ENCODE results near the gene SIAH3.

SIAH3 gene

DNA sequence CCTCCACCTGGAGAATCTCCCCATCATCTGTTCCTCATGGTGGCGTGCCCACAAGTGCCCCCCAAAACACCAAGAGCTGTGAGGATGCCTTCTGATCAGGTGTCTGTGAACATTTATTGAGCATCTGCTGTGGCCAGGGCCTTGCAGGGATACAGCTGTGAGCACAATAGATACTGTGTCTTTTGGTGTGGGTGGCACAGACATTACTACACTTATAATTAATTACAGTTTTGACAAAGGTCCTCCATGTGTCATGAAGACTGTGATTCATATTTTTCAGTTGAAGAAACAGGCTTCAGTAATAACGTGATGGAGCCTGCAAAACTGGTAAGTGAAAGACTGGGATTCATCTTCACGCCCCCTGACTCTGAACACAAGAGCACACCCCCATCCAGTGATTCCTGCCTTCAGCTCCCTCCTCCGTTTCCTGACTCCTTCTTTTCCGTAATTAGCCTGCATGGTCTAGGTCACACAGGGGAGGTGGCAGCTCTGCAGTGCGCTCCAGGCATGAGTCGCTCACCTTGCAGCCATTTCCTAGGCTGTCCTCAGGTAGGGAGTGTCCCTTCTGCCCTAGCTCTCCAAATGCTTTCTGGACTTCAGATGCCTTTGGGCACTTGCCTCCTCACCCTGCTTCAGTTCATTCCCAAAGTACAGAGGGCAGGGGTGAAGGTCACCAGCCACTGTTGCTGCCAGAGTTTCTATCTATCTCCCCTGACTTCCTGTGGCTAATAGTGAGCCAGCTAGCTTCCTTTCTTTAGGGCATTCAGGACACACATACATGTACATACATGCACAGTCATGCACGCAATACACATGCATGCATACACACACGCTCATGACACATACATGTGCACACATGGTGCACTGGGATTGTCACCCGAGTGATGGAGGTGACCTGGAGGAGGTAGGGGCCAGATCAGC, 66.5 kb downstream of the SIAH3 start:
- DNase-seq (ENCODE audit: low spot score in 2 of 2) (no peak), ATAC-seq (peak; percentile 44)
- Mint-ChIP-seq H3K4me3 (no peak overlapping the region), H3K36me3 (no peaks in the 10 kb centered on the region), H3K4me1 (peaks cover 10% of the 10 kb centered on the region), H3K27ac (no peak overlapping the region), H3K9me3 (no peaks in the 10 kb centered on the region)

DNA sequence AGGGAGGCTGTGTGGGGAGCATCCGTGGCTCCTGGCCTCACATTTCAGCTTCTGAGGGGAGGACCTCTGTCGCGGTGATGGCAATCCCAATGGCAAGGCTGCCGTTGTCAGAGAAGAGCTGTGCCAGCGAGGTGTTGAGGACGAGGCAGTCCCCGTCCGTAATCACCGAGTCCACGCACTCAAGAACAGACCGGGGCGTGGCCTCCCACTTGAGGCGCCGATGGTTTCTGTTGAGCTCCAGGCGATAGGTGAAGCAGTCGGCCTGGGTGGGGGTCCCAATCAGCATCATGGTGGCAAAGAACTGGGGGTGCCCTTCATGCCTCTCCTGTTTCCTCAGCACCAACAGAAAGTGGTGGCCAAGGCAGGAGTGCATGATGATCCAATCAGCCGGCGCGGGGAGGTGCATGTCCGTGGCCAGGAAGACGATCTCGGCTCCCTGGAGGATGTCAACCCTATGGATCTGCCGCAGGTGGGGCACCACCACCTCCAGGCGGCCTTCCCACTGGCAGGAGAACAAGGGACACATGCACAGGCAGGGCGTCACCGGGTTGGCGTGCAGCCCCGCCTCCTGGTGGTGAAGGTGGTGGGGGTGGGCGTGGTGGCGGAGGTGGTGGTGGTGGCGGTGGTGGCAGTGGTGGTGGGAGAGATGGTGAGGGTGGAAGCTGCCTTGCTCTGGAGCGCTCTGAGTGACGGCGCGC, 68.1 kb downstream of the SIAH3 start:
- no peak for ATAC-seq

DNA sequence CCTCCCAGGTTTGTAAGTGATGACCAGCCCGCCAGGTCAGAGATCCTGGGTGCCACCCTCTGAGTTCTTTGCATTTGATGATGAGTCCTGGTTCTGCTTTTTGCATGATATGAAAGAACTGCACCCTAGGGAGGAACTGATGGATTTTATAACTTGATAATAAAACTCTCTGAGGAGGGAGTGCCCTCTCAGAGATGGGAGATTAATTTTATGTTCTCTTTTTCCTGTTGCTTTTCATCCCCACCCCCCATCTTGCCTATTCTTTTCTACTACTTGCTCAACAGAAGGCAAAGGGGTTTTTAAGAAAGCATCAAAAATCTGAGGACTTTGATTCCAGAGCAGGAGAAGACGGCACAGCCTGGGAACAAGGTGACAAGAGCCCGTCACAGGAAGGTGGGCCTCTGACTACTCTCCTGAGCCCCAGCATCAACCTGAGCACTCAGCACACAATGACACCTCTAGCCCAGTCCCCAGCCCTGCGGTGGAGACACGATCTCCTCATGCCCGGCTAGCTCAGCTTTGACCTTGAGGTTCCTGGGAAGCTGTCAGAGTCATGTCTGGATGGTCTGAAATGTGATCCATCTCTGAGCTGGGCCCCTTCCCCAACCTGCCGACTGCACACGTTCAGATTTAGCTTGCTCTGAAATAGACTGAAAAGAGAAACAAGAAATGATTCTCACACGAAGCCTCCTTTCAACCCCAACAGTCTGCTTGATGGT, 69.1 kb downstream of the SIAH3 start:
- no peak overlapping the region for H3K27ac Mint-ChIP-seq
- H3K36me3 Mint-ChIP-seq, result no peaks in the 10 kb centered on the region
- no peaks in the 10 kb centered on the region for H3K9me3 Mint-ChIP-seq
- peaks cover 10% of the 10 kb centered on the region for H3K4me1 Mint-ChIP-seq
- ATAC-seq (no peak), DNase-seq (ENCODE audit: low spot score in 2 of 2) (no peak)
- H3K4me3 Mint-ChIP-seq, result no peak overlapping the region

More for the DNA sequence above, 68.1 kb downstream of the SIAH3 start:
- no peaks in the 10 kb centered on the region for H3K9me3 Mint-ChIP-seq
- no peak overlapping the region for H3K27ac Mint-ChIP-seq
- H3K4me3 Mint-ChIP-seq, result no peak overlapping the region
- no peaks in the 10 kb centered on the region for H3K36me3 Mint-ChIP-seq
- peaks cover 10% of the 10 kb centered on the region for H3K4me1 Mint-ChIP-seq
- no peak for DNase-seq (ENCODE audit: low spot score in 2 of 2)

DNA sequence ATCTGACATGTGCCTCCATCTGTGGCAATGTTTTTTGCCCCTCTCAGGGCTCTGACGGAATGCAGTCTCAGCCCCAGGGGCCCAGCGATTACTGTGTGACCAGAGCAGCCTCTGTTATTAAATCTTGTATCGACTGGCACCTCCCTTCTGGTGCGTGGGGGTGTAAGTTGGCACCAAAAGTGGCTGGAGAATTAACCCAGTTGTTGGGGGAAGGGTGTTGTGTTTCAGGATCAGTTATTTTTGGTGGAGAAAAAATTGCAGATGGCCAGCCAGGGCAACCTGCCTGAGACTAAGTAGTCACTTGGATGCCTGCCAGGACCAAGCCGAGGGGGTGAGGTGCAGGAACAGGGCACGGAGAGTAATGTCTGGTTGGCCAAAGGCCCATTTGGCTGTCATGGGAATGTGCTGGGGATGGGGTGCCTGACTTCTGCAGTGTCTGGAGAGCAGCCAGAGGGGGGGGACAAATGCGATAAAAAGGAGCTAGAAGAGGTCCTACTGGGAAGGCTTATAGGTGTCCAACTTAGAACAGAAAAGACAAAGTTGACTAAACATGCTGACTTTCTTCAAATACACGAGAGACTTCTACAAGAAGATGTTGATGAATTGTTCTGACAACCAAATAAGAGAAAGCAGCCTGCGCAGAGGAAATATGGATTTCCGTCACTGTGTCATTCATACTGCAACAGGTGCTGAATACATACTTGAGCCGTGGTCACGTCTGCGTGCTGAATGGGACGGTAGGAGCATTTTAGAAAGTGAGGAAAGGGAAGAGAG, 69.8 kb downstream of the SIAH3 start:
- H3K9me3 Mint-ChIP-seq, result no peaks in the 10 kb centered on the region
- H3K27ac Mint-ChIP-seq, result no peak overlapping the region
- H3K4me1 Mint-ChIP-seq, result peaks cover 10% of the 10 kb centered on the region
- H3K36me3 Mint-ChIP-seq, result no peaks in the 10 kb centered on the region
- no peak overlapping the region for H3K4me3 Mint-ChIP-seq
- DNase-seq (ENCODE audit: low spot score in 2 of 2) (no peak), ATAC-seq (no peak)

DNA sequence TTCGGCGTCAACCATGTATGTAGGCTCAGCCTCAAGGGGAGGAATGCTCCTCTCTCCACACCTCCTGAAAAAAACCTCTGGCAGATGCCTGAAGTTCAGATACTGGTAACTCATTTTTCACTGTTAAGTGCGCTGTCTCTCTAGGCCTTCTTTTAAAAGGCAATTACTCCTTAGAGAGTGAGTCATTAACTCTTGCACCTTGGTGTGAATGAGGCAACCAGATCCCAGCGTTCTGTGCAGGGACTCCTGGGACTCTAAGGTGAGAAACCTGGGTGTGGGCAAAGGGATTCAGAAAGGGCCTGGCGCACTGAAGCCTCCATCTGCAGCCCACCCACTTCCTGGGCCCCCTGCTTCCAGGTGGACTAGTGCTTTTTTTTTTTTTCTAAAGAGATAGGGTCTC, 71.7 kb downstream of the SIAH3 start:
- H3K4me1 Mint-ChIP-seq, result peaks cover 5% of the 10 kb centered on the region
- ATAC-seq (no peak), DNase-seq (ENCODE audit: low spot score in 2 of 2) (no peak)
- no peak overlapping the region for H3K4me3 Mint-ChIP-seq
- no peaks in the 10 kb centered on the region for H3K9me3 Mint-ChIP-seq
- no peaks in the 10 kb centered on the region for H3K36me3 Mint-ChIP-seq
- no peak overlapping the region for H3K27ac Mint-ChIP-seq

DNA sequence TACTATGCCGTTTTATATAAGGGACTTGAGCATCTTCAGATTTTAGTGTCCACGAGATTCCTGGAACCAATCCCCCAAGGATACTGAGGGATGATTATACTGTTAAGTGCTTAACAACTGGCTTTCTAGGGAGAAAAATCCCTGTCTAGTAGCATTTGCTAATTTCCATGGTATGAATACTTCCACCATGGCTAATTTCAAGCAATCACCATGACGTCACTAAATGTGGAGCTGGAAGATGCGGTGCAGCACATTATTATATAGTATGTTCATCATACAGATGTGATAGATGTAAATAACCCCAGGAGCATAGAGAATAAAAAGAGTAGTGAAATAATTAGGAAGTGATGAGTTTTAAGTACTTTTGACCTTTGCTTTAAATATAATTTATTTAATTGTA, 72.7 kb downstream of the SIAH3 start:
- Mint-ChIP-seq H3K4me3 (no peak overlapping the region), H3K9me3 (no peaks in the 10 kb centered on the region), H3K27ac (no peak overlapping the region), H3K4me1 (no peaks in the 10 kb centered on the region), H3K36me3 (no peaks in the 10 kb centered on the region)
- ATAC-seq (no peak), DNase-seq (ENCODE audit: low spot score in 2 of 2) (no peak)

DNA sequence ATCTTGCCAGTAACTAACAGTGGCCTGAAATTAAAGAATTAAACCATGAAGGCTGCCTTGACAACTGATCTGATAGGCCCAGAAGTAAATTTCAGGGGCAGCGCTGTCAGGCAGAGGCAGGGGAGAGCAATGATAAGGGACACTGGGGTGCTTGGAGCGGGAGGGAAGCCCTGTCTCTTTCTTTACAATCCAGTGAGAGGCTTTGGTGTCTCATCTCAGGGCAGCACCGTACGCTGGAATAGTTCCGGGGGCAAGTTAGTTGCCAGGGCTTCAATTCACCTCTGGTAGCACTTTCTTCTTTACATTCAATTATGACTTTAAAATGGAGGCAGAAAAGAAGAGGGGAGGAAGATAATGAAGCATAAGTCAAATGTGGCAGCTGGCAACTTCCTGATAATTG, 74.8 kb downstream of the SIAH3 start:
- DNase-seq (ENCODE audit: low spot score in 2 of 2) (no peak), ATAC-seq (no peak)
- Mint-ChIP-seq H3K4me1 (no peaks in the 10 kb centered on the region), H3K27ac (no peak overlapping the region), H3K36me3 (no peaks in the 10 kb centered on the region), H3K4me3 (no peak overlapping the region), H3K9me3 (no peaks in the 10 kb centered on the region)

DNA sequence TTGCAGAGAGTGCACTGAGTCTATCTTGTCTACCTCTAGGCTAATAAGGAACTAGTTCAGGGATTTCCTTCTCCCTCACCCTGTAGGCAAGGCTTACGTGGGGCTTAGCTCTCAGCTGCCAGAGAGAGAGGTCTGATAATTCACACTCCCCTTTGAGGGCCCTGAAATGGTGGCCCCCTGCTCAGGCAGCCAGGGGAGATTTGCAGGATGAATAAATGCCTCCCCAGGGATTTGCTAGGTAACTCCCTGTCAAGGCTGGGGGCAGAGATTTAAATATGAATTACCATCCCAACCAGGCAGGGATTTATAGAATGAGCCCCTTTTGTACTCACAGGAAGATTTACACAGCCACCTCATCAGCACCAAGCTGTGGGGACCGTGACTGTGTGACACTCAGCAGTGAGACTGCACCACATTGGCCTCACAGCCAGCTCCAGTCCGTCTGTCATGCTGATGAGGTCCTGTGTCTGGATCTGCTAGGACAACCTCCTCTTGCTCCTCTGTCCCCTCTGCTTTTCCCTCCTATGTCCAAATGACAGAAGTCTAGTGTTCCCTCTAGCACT, 76.1 kb downstream of the SIAH3 start:
- H3K4me1 Mint-ChIP-seq, result no peaks in the 10 kb centered on the region
- H3K27ac Mint-ChIP-seq, result no peak overlapping the region
- H3K9me3 Mint-ChIP-seq, result no peaks in the 10 kb centered on the region
- ATAC-seq (no peak), DNase-seq (ENCODE audit: low spot score in 2 of 2) (no peak)
- no peak overlapping the region for H3K4me3 Mint-ChIP-seq
- no peaks in the 10 kb centered on the region for H3K36me3 Mint-ChIP-seq

DNA sequence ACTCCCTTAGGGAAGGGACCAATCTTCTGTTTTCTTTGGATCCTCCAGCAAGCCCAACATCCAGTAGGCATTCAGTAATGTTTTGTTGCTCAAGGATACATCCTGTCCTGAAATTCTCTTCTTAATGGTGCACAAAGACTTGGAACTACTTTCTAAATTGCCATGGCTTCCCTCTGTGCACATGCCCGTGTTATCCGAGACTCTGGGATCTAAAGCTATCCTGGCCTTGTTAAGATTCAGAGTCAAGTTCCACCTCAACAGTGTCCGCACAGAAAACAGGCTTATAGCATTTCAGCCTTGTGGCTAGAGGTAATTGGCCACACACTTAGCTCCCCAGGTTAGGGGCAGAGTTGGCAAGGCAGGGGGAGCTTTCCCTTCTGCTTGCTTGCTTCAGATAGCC, 77.6 kb downstream of the SIAH3 start:
- no peak overlapping the region for H3K4me3 Mint-ChIP-seq
- ATAC-seq, result no peak

DNA sequence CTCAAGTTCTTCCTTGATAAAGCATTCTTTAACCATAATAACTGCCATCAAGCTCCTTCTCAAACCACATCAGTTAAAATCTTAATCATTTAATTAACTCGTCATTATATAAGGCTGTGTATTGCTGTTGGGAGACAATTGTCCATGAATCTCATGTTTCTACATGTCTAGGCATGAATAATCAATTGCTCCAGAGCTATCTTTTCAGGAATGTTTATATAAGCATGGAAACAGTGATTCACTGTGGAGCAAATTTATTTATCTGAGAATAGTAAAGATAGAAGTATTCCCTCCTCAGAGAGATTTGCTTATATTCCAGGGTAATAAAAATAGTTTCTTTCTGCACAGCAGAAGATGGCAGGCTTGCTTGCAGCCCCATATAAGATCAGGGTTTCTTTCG, 78.3 kb downstream of the SIAH3 start:
- no peak overlapping the region for H3K27ac Mint-ChIP-seq
- H3K9me3 Mint-ChIP-seq, result no peaks in the 10 kb centered on the region
- ATAC-seq (no peak), DNase-seq (ENCODE audit: low spot score in 2 of 2) (no peak)
- no peaks in the 10 kb centered on the region for H3K4me1 Mint-ChIP-seq
- H3K36me3 Mint-ChIP-seq, result no peaks in the 10 kb centered on the region
- no peak overlapping the region for H3K4me3 Mint-ChIP-seq

More for the DNA sequence above, 77.6 kb downstream of the SIAH3 start:
- no peak overlapping the region for H3K27ac Mint-ChIP-seq
- H3K9me3 Mint-ChIP-seq, result no peaks in the 10 kb centered on the region
- no peaks in the 10 kb centered on the region for H3K4me1 Mint-ChIP-seq
- no peaks in the 10 kb centered on the region for H3K36me3 Mint-ChIP-seq
- DNase-seq (ENCODE audit: low spot score in 2 of 2), result no peak

DNA sequence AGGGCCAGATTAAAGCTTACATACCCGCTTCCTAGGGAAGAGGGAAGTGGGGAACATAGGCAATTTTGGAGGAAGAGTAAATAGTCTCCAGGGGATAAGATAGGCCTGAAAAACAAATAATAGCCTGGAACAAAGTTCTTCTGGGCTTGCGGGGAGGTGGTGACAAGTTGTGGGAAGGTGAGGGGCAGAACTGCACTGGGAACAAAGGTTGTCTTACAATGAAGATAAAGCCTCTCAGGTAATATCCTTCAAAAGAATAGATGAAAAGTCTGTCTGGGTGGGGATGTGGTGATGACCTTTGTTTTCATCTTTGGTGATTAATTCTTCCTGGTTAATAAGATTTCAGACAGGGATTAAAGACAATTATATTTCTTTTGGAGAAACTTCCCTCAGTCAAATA, 80.7 kb downstream of the SIAH3 start:
- DNase-seq (ENCODE audit: low spot score in 2 of 2) (no peak), ATAC-seq (no peak)
- no peak overlapping the region for H3K27ac Mint-ChIP-seq
- no peaks in the 10 kb centered on the region for H3K36me3 Mint-ChIP-seq
- H3K4me3 Mint-ChIP-seq, result no peak overlapping the region
- no peaks in the 10 kb centered on the region for H3K9me3 Mint-ChIP-seq
- H3K4me1 Mint-ChIP-seq, result no peaks in the 10 kb centered on the region

DNA sequence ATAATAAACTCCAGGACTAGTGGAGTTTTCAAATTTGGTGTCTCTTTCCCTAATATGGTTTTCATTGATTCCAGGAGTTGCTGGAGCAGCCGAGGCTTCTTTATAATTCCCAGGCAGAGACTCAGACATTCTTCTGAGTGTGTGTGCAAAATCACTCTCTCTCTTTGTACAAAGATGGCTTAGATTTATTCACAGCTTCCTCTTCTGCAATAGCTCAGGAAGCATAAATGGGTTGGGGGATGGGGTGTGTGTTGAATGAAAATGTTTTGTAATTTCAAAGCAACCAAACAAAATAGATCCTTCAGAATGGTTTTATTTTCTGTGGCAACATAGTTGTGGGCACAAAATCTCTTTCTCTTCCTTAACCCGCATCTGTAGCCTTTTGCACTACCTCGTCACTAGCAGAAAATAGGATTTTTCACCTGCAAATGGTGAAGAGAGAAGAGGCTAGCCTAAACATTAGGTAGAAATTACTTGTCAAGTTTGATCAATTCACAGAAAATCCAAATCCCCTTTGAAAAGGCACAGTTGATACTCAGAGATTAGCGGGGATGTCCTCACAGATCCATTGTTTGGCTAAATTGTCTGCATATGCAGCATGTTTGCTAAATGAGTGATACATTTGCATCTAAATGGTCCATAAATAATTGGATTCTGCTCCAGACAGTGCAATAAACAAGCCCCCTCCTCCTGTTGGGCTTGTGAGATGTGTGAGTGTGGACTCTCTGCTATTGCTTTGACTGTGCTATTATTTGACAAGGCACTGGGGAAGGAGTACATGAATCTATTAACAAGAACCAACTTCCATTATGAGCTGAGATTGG, 82.7 kb downstream of the SIAH3 start:
- Mint-ChIP-seq H3K9me3 (no peaks in the 10 kb centered on the region), H3K36me3 (no peaks in the 10 kb centered on the region), H3K4me1 (no peaks in the 10 kb centered on the region), H3K4me3 (no peak overlapping the region), H3K27ac (no peak overlapping the region)
- DNase-seq (ENCODE audit: low spot score in 2 of 2), result no peak
- ATAC-seq, result no peak

DNA sequence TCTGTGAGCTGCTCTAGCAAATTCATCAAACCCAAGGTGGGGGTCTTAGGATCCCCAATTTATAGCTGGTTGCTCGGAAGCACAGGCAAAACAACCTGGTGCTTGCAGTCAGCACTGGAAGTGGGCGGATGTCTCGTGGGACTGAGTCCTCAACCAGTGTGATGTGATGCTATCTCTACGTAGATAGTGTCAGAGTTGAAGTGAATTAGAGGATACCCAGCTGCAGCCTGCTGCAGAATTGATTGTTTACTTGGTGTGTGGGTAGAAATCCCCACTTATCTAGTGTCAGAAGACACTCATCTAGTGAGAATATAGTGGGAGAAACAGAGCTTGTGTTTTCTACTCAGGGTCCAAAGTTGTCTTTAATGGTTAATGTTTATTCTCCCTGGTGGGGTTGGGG, 86.1 kb downstream of the SIAH3 start:
- no peak overlapping the region for H3K4me3 Mint-ChIP-seq

DNA sequence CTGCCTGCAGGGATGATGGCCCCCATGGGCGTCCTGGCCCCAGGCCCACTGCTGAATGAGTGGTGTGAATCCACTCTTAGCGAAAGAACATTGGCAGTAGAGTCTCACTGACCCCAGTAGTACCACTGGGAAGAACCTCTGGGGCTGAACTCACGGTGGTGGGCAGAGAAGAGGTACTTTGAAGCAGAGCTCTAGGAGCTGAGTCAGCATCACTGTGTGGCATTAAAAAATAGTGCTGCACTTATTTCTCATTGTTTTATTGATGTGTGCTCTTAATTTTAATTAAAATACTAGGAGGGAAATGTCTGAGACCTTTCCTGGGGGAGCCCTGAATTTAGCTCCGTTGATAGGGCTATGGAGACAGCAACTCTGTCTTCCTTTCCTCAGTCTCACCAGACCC, 88.1 kb downstream of the SIAH3 start:
- no peak for DNase-seq (ENCODE audit: low spot score in 2 of 2)
- no peaks in the 10 kb centered on the region for H3K36me3 Mint-ChIP-seq

More for the DNA sequence above, 86.1 kb downstream of the SIAH3 start:
- DNase-seq (ENCODE audit: low spot score in 2 of 2), result no peak
- no peak for ATAC-seq
- no peak overlapping the region for H3K27ac Mint-ChIP-seq
- H3K9me3 Mint-ChIP-seq, result no peaks in the 10 kb centered on the region
- H3K4me1 Mint-ChIP-seq, result no peaks in the 10 kb centered on the region
- H3K36me3 Mint-ChIP-seq, result no peaks in the 10 kb centered on the region

More for the DNA sequence above, 88.1 kb downstream of the SIAH3 start:
- H3K9me3 Mint-ChIP-seq, result peaks cover 4% of the 10 kb centered on the region
- H3K4me3 Mint-ChIP-seq, result no peak overlapping the region
- ATAC-seq, result no peak
- H3K27ac Mint-ChIP-seq, result no peak overlapping the region
- no peaks in the 10 kb centered on the region for H3K4me1 Mint-ChIP-seq

Data from stimulated activated effector memory CD8-positive, alpha-beta T cell treated with anti-CD3 and anti-CD28 coated beads, Interleukin-12 subunit alpha, Interleukin-12 subunit beta, amount 100 ng/mL, for 72 hours (primary cell).